Heart left ventricle (tissue), 13 donors: Measurements from ENCODE around the gene LINGO1.

Experiments used
- POLR2A ChIP-seq, 2 donors: fragments of 450-650 bp; IDR thresholded peaks; one replicate each; pipeline ENCODE4 v1.6.1; 2017; ENCODE audit warnings: antibody characterized with exemption in 2 of 2, mild to moderate bottlenecking in 2 of 2, moderate library complexity in 2 of 2
- TF ChIP-seq, protein P1 (sequence below), 12 donors: fragments of 200-600 bp; sonication (generic) in 4 of 12; IDR thresholded peaks; one replicate each; pipeline versions ENCODE4 v1.5.0 to v1.8.0; 2018 to 2022; ENCODE audit warnings: antibody characterized with exemption in 12 of 12, mild to moderate bottlenecking in 5 of 12
- donor health status: ischemic (EF 13 %, LVEDD 7.1; RV severe dilation, severe dysfunction).
- donor health status: DM: no; HTN: yes; CAD: no.
- donor health status: DM: no; HTN: no; CAD: no.
- donor health status: ischemic (EF 25% LVEDD 6.9; RV normal size, moderate dysfunction).
- donor health status: ischemic (EF 25% LVEDD 5.7; RV mildly dilated, moderate dysfunction).
- donor health status: ischemic (EF 35%, LVEDD 5.7; RV mildly dilated, moderate dysfunction).
- donor health status: nonischemic (EF 11% LVEDD 7.7; RV severe dilation, severe dysfunction).
- donor health status: DM: yes; HTN: yes; CAD: no.
- donor health status: PGD.
- donor health status: ischemic (EF 29% LVEDD 5.4; RV normal size, mild dysfunction).
- donor health status: nonischemic (EF 23%, LVEDD 6.1; RV moderate dilation, normal function).

DNA sequence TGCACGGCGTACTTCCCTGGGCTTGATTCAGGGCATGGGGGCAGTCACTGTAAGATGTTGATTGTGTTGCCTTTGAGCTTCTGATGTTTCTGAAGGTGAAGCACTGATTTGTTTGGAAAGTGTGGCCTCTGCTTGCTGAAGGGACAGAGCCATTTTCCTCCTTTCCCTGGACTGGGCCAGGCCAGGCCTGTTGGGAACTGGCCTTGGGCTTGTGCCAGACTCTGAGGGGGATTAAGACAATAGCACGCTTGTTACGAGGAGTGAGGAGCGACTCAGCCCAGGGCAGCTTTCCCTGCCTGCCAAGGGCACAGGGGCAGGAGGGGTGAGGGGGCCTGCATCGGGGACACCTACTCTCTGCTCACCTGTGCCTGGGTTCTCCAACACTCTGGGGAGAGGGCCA lies 42.9 kb downstream of the LINGO1 start:
- TF ChIP-seq POLR2A (IDR thresholded peaks at IDR 0.05), result no peak
- TF ChIP-seq, protein P1, sequence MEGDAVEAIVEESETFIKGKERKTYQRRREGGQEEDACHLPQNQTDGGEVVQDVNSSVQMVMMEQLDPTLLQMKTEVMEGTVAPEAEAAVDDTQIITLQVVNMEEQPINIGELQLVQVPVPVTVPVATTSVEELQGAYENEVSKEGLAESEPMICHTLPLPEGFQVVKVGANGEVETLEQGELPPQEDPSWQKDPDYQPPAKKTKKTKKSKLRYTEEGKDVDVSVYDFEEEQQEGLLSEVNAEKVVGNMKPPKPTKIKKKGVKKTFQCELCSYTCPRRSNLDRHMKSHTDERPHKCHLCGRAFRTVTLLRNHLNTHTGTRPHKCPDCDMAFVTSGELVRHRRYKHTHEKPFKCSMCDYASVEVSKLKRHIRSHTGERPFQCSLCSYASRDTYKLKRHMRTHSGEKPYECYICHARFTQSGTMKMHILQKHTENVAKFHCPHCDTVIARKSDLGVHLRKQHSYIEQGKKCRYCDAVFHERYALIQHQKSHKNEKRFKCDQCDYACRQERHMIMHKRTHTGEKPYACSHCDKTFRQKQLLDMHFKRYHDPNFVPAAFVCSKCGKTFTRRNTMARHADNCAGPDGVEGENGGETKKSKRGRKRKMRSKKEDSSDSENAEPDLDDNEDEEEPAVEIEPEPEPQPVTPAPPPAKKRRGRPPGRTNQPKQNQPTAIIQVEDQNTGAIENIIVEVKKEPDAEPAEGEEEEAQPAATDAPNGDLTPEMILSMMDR (IDR thresholded peaks at IDR 0.05), result no peak
